HCT116 (cell line): ENCODE data around the gene SLC12A7. TPM values are rescaled to one million over a fixed set of nuclear protein-coding genes. Genes with fewer than 3 reads are reported as not detected.

Source experiments
- ATAC-seq: fragments of 200-7000 bp; cut with Tn5 transposase; 2 replicates; pipeline ENCODE4 v1.9.1; 2020; ENCODE audit warnings: mild to moderate bottlenecking, moderate library complexity
- BruUV-seq: library from RNA; stranded (reverse); fragments of 400-500 nt; replicated peaks from 2 replicates; lab custom pipeline; 2021; lab: Mats Ljungman, UMichigan
- CTCF ChIA-PET: fragments of 300-600 bp; sonication (Branson Sonifier 250); formaldehyde crosslinking; loops from one replicate; lab custom pipeline; 2021; ENCODE audit warnings: antibody characterized with exemption; lab: Charles Lee
- POLR2A ChIA-PET: fragments of 300-600, 350-600 bp; sonication (Branson Sonifier 250); formaldehyde crosslinking; loops from one replicate; lab custom pipeline; 2021; ENCODE audit warnings: antibody characterized with exemption; lab: Charles Lee
- RAD21 ChIA-PET, 2 experiments: fragments of 300-600 bp; sonication (Branson Sonifier 250); formaldehyde crosslinking; loops; one replicate each; lab custom pipeline; 2023; ENCODE audit warnings: low total read pairs in 2 of 2; ENCODE audit not compliant: uncharacterized antibody in 2 of 2, unreplicated experiment in 2 of 2, low non-redundant PET in 1 of 2; lab: Charles Lee
- DNase-seq: peaks from one replicate; pipeline ENCODE4 v3.0.0-alpha.2; 2010; ENCODE audit warnings: low read depth, low spot score
- H2AFZ ChIP-seq: fragments of 200-600 bp; shearing (Covaris generic), sonication (generic); 2 replicates; pipeline ENCODE4 v1.6.1; 2017; ENCODE audit warnings: low read depth, mixed run types, mixed read lengths, antibody characterized with exemption, low read length; ENCODE audit not compliant: poor library complexity, severe bottlenecking
- H3K27ac ChIP-seq: 2 replicates; pipeline ENCODE4 v1.5.1; 2012; ENCODE audit warnings: low read depth, low read length
- H3K27me3 ChIP-seq: fragments of 200-600 bp; sonication (generic); 2 replicates; pipeline ENCODE4 v1.6.1; 2016; ENCODE audit warnings: mixed run types, low read length, mixed read lengths; ENCODE audit not compliant: insufficient read depth
- H3K36me3 ChIP-seq, 2 experiments: fragments of 200-500 bp in 1 of 2; fragments of 200-600 bp in 1 of 2; sonication (Bioruptor generic) in 1 of 2; sonication (generic) in 1 of 2; 2 replicates each; pipeline versions ENCODE4 v1.5.1 to v1.6.1; 2014 to 2016; ENCODE audit warnings: low read length in 2 of 2, inconsistent platforms in 1 of 2, mixed read lengths in 1 of 2, mixed run types in 1 of 2; ENCODE audit not compliant: insufficient read depth in 2 of 2, control insufficient read depth in 1 of 2
- H3K4me1 ChIP-seq, 2 experiments: fragments of 200-600 bp in 1 of 2; sonication (generic) in 1 of 2; 2 replicates each; pipeline versions ENCODE4 v1.5.1 to v1.6.1; 2012 to 2017; ENCODE audit warnings: low read length in 2 of 2, inconsistent platforms in 1 of 2, mild to moderate bottlenecking in 1 of 2, mixed read lengths in 1 of 2, mixed run types in 1 of 2, moderate library complexity in 1 of 2; ENCODE audit not compliant: insufficient read depth in 2 of 2, control insufficient read depth in 1 of 2
- H3K4me2 ChIP-seq: fragments of 200-600 bp; sonication (generic); 2 replicates; pipeline ENCODE4 v1.6.1; 2017; ENCODE audit warnings: mixed run types, low read length, mixed read lengths
- H3K4me3 ChIP-seq, 2 experiments: fragments of 200-600 bp in 1 of 2; sonication (generic) in 1 of 2; replicated peaks in 1 of 2; 2 replicates each; pipeline ENCODE4 v1.5.1; 2011 to 2016; ENCODE audit warnings: low read length in 2 of 2, control low read depth in 1 of 2, low read depth in 1 of 2, mild to moderate bottlenecking in 1 of 2, mixed read lengths in 1 of 2, mixed run types in 1 of 2
- H3K79me2 ChIP-seq: fragments of 200-600 bp; sonication (generic); 2 replicates; pipeline ENCODE4 v1.6.1; 2017; ENCODE audit warnings: mild to moderate bottlenecking, mixed run types, low read length, moderate library complexity, mixed read lengths; ENCODE audit not compliant: insufficient read depth
- H3K9ac ChIP-seq: fragments of 200-600 bp; sonication (generic); 2 replicates; pipeline ENCODE4 v1.6.1; 2016; ENCODE audit warnings: low read length, mixed read lengths
- H3K9me2 ChIP-seq: fragments of 200-600 bp; sonication (generic), shearing (Covaris generic); 2 replicates; pipeline ENCODE4 v1.6.1; 2017; ENCODE audit warnings: mixed run types, mild to moderate bottlenecking, moderate library complexity; ENCODE audit not compliant: insufficient read depth
- H3K9me3 ChIP-seq, 2 experiments: fragments of 200-500 bp in 1 of 2; fragments of 200-600 bp in 1 of 2; sonication (Bioruptor generic) in 1 of 2; sonication (generic) in 1 of 2; 2 replicates each; pipeline ENCODE4 v1.6.1; 2014 to 2017; ENCODE audit warnings: low read length in 2 of 2, mixed read lengths in 2 of 2, inconsistent platforms in 1 of 2, low read depth in 1 of 2, mild to moderate bottlenecking in 1 of 2, mixed run types in 1 of 2, moderate library complexity in 1 of 2; ENCODE audit not compliant: control insufficient read depth in 1 of 2, insufficient read depth in 1 of 2
- H4K20me1 ChIP-seq: fragments of 200-600 bp; sonication (generic), shearing (Covaris generic); 2 replicates; pipeline ENCODE4 v1.6.1; 2017; ENCODE audit warnings: mixed run types, mild to moderate bottlenecking, moderate library complexity; ENCODE audit not compliant: insufficient read depth
- CEBPB ChIP-seq: IDR thresholded peaks from 2 replicates; pipeline ENCODE4 v1.6.1; 2012; ENCODE audit warnings: low read depth
- ZFX ChIP-seq: fragments of 450-650 bp; IDR thresholded peaks from 2 replicates; pipeline ENCODE4 v1.6.1; 2017
- intact Hi-C: fragments of 100-400 bp; cut with micrococcal nuclease; formaldehyde crosslinking; loops from 2 replicates; pipeline ENCODE4 v1.10.0; 2022
- total RNA-seq: library from RNA; stranded (reverse); gene quantifications from one replicate; pipeline ENCODE4 v1.2.1, GENCODE V29; 2021; ENCODE audit not compliant: unreplicated experiment
- TF ChIP-seq, protein P1 (sequence below): IDR thresholded peaks from 2 replicates; pipeline ENCODE4 v1.6.1; 2011; ENCODE audit warnings: mild to moderate bottlenecking, low read length, moderate library complexity; ENCODE audit not compliant: insufficient replicate concordance; ENCODE audit errors: extremely low read depth
- TF ChIP-seq, protein P2 (sequence below): IDR thresholded peaks from 2 replicates; pipeline ENCODE4 v1.6.1; 2012

SLC12A7 gene
- total RNA-seq, 1 experiment from 2014 or later: 29.6 TPM

GRCh38 chr5:1058083-1058945, 53.5 kb downstream of the SLC12A7 start:
- H3K27ac ChIP-seq: no peak overlapping the region
- RAD21 ChIA-PET: no interaction called here
- H3K4me2 ChIP-seq: no peak overlapping the region
- BruUV-seq: no TSS peak
- ATAC-seq (no peak), DNase-seq (no peak)
- no peak overlapping the region for H2AFZ ChIP-seq
- no peaks in the 10 kb centered on the region for H3K79me2 ChIP-seq
- CTCF ChIA-PET: no interaction called here
- TF ChIP-seq, protein P1, sequence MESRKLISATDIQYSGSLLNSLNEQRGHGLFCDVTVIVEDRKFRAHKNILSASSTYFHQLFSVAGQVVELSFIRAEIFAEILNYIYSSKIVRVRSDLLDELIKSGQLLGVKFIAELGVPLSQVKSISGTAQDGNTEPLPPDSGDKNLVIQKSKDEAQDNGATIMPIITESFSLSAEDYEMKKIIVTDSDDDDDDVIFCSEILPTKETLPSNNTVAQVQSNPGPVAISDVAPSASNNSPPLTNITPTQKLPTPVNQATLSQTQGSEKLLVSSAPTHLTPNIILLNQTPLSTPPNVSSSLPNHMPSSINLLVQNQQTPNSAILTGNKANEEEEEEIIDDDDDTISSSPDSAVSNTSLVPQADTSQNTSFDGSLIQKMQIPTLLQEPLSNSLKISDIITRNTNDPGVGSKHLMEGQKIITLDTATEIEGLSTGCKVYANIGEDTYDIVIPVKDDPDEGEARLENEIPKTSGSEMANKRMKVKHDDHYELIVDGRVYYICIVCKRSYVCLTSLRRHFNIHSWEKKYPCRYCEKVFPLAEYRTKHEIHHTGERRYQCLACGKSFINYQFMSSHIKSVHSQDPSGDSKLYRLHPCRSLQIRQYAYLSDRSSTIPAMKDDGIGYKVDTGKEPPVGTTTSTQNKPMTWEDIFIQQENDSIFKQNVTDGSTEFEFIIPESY: no peak
- TF ChIP-seq, protein P2, sequence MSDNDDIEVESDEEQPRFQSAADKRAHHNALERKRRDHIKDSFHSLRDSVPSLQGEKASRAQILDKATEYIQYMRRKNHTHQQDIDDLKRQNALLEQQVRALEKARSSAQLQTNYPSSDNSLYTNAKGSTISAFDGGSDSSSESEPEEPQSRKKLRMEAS: no peak
- H3K36me3 ChIP-seq: no peaks in the 10 kb centered on the region; a peak in 2 of 4 replicates
- POLR2A ChIA-PET: no interaction called here
- H3K4me1 ChIP-seq: no peaks in the 10 kb centered on the region
- no peak overlapping the region for H3K4me3 ChIP-seq
- no peaks in the 10 kb centered on the region for H4K20me1 ChIP-seq
- no peaks in the 10 kb centered on the region for H3K9me2 ChIP-seq
- H3K27me3 ChIP-seq: no peaks in the 10 kb centered on the region
- intact Hi-C loops: no loop called here
- no peak overlapping the region for H3K9ac ChIP-seq
- no peaks in the 10 kb centered on the region for H3K9me3 ChIP-seq

- Histone ChIP-seq H3K36me3 (no peaks in the 10 kb centered on the region; a peak in 2 of 4 replicates), H3K4me2 (no peak overlapping the region), H3K4me1 (no peaks in the 10 kb centered on the region), H3K9me3 (no peaks in the 10 kb centered on the region), H4K20me1 (no peaks in the 10 kb centered on the region), H3K79me2 (no peaks in the 10 kb centered on the region), H3K27ac (no peak overlapping the region), H3K27me3 (no peaks in the 10 kb centered on the region)
- ChIA-PET RAD21 (no interaction called here), CTCF (no interaction called here)
- intact Hi-C loops: no loop called here
- TF ChIP-seq CEBPB: no peak
- no peak for TF ChIP-seq ZFX
- TF ChIP-seq, all 23 proteins: peak for 0
- no peak for ATAC-seq
- DNase-seq: no peak
- Histone ChIP-seq H3K9me2 (no peaks in the 10 kb centered on the region), H2AFZ (no peak overlapping the region), H3K4me3 (no peak overlapping the region), H3K9ac (no peak overlapping the region)
- POLR2A ChIA-PET: no interaction called here
- BruUV-seq: no TSS peak
These were observed 54.3 kb downstream of the SLC12A7 start for GRCh38 chr5:1057485-1058082.
